GM19324 (cell line): ENCODE measurements around the gene VEGFD.
"Not testable (repeated sequence)": the region's sequence is repeated elsewhere in the genome, so short reads cannot be mapped to it uniquely, and the experiment has no call there.

Experiments used
- ATAC-seq: cut with Tn5 transposase; IDR thresholded peaks from one replicate; pipeline ENCODE4 v1.9.1; 2021; ENCODE audit warnings: mild to moderate bottlenecking, moderate library complexity; ENCODE audit not compliant: unreplicated experiment, low FRiP score

VEGFD gene

GRCh38 chrX:15314472-15314871, 69.7 kb downstream of the VEGFD start:
- ATAC-seq: no peak

- no peak for ATAC-seq
Observed at GRCh38 chrX:15311119-15311518, 73.1 kb downstream of the VEGFD start.

GRCh38 chrX:15310117-15310516, 74.1 kb downstream of the VEGFD start:
- ATAC-seq: no peak

- not testable (repeated sequence) for ATAC-seq
Observed at GRCh38 chrX:15305899-15306298, 78.3 kb downstream of the VEGFD start.

GRCh38 chrX:15301924-15302323, 82.3 kb downstream of the VEGFD start:
- no peak for ATAC-seq

GRCh38 chrX:15299941-15300851, 84.0 kb downstream of the VEGFD start:
- ATAC-seq: no peak

GRCh38 chrX:15298780-15299179, 85.4 kb downstream of the VEGFD start:
- ATAC-seq: no peak

GRCh38 chrX:15298201-15298600, 86.0 kb downstream of the VEGFD start:
- ATAC-seq: no peak
